SK-N-SH treated with all-trans-retinoic acid at 6 μM for 48 hours (cell line): ENCODE measurements around the gene AGAP1.

ENCODE experiments used
- CSDC2 ChIP-seq: fragments of 250-450 bp; sonication (Bioruptor Pico); IDR thresholded peaks from 2 replicates; pipeline ENCODE4 v1.5.0; 2020; ENCODE audit warnings: mild to moderate bottlenecking, moderate library complexity
- ISL1 ChIP-seq: fragments of 250-450 bp; sonication (Bioruptor Pico); IDR thresholded peaks from 2 replicates; pipeline ENCODE4 v2.1.2; 2022; ENCODE audit warnings: mild to moderate bottlenecking, moderate library complexity
- PATZ1 ChIP-seq: fragments of 250-450 bp; sonication (Bioruptor Pico); IDR thresholded peaks from 2 replicates; pipeline ENCODE4 v1.8.0; 2020; ENCODE audit warnings: mild to moderate bottlenecking, moderate library complexity, borderline replicate concordance
- POU6F1 ChIP-seq: fragments of 250-450 bp; sonication (Bioruptor Pico); IDR thresholded peaks from 2 replicates; pipeline ENCODE4 v1.8.0; 2021; ENCODE audit warnings: low read depth, mild to moderate bottlenecking, moderate library complexity, borderline replicate concordance
- RARB ChIP-seq: fragments of 250-450 bp; sonication (Bioruptor Pico); IDR thresholded peaks from 2 replicates; pipeline ENCODE4 v1.8.0; 2021; ENCODE audit warnings: mild to moderate bottlenecking, moderate library complexity
- SNAI2 ChIP-seq: fragments of 250-450 bp; sonication (Bioruptor Pico); IDR thresholded peaks from 2 replicates; pipeline ENCODE4 v1.5.0; 2020; ENCODE audit warnings: mild to moderate bottlenecking, moderate library complexity
- ZFP3 ChIP-seq: fragments of 250-450 bp; sonication (Bioruptor Pico); IDR thresholded peaks from 2 replicates; pipeline ENCODE4 v1.5.0; 2020; ENCODE audit warnings: mild to moderate bottlenecking, moderate library complexity
- ZNF70 ChIP-seq: fragments of 450-650 bp; formaldehyde crosslinking; IDR thresholded peaks from 2 replicates; pipeline ENCODE4 v1.5.0; 2020; ENCODE audit warnings: mild to moderate bottlenecking, moderate library complexity
- TF ChIP-seq, protein P1 (sequence below): fragments of 250-450 bp; sonication (Bioruptor Pico); IDR thresholded peaks from 2 replicates; pipeline ENCODE4 v1.5.1; 2020; ENCODE audit warnings: low read depth, mild to moderate bottlenecking, moderate library complexity

DNA sequence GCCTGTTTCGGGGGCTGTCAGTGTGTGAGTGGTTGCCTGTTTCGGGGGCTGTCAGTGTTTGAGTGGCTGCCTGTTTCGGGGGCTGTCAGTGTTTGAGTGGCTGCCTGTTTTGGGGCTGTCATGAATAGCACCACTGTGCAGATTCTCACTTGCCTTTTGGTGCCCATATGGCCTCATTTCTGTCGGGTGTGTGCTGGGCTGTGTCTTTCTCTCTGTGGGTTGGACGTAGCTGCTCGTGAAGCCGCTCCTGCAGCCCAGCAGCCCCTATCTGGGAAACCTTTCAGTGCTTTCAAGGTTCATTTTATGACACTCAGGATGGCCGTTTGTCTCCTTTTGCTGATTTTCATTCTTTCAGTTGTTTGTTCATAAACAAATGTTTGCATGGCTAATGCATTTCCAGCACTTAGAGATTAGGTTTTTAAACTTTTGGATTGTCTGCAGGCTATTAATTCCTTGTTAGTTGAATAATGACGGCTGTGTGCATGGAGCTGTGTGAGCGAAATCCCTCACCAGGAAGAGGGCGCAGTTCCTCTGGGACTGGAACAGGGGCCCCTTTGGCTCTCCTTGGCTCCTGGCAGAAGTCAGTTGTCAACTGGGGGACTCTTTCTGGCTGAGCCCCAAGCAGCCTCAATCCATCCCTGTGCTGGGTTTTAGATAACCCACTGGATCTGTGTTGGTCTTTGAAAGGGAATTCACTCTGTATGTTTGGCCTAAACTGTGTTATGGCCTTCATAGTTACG, 10.8 kb downstream of the AGAP1 start:
- TF ChIP-seq RARB (no peak), POU6F1 (CRISPR knock-in tag) (no peak), ZNF70 (no peak), CSDC2 (CRISPR knock-in tag) (no peak), ISL1 (CRISPR knock-in tag) (no peak), PATZ1 (CRISPR knock-in tag) (no peak), ZFP3 (CRISPR knock-in tag) (no peak), SNAI2 (no peak)
- TF ChIP-seq, protein P1, sequence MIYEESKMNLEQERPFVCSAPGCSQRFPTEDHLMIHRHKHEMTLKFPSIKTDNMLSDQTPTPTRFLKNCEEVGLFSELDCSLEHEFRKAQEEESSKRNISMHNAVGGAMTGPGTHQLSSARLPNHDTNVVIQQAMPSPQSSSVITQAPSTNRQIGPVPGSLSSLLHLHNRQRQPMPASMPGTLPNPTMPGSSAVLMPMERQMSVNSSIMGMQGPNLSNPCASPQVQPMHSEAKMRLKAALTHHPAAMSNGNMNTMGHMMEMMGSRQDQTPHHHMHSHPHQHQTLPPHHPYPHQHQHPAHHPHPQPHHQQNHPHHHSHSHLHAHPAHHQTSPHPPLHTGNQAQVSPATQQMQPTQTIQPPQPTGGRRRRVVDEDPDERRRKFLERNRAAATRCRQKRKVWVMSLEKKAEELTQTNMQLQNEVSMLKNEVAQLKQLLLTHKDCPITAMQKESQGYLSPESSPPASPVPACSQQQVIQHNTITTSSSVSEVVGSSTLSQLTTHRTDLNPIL (CRISPR knock-in tag), result no peak
